ENCODE measurements around the gene DNAJA4. TPM values are rescaled to one million over a fixed set of nuclear protein-coding genes. Genes with fewer than 3 reads are reported as not detected.

The DNAJA4 gene
- total RNA-seq, result 10 to 100 TPM; 36.7 to 39.6 TPM
- long read RNA-seq, transcript DNAJA4-203 (8 exons, 3,245 nt), result major isoform, 39 of 52 reads
- long read RNA-seq, partial matches to known transcripts, result 5 of 52 reads
- long read RNA-seq, other reads (novel, unspliced or antisense), result 5 of 52 reads

GRCh38 chr15:78264304-78265136 is at the start of gene DNAJA4:
Gene DNAJA4 (plus strand): TSS chr15:78264562. CDS start chr15:78264764, 202 bp downstream.
- DNase-seq (peak; percentile 59 to 72), ATAC-seq (peak; percentile 63)
- intact Hi-C loops (cut with DNase I, micrococcal nuclease), result no loop called here

- intact Hi-C loops (cut with DNase I, micrococcal nuclease), result no loop called here
- DNase-seq (peak; percentile 91 to 97), ATAC-seq (peak; percentile 90)
These were observed 47.9 kb upstream of the DNAJA4 start for GRCh38 chr15:78216276-78217104.

- ATAC-seq (no peak), DNase-seq (no peak)
- intact Hi-C loops (cut with DNase I, micrococcal nuclease), result no loop called here
These were observed 43.6 kb upstream of the DNAJA4 start for GRCh38 chr15:78220713-78221112.

- no peak for ATAC-seq
- intact Hi-C loops (cut with DNase I, micrococcal nuclease), result no loop called here
- no peak for DNase-seq
These were observed 41.5 kb upstream of the DNAJA4 start for GRCh38 chr15:78222745-78223395.

- intact Hi-C loops (cut with DNase I, micrococcal nuclease), result no loop called here
- ATAC-seq, result no peak
These were observed 40.9 kb upstream of the DNAJA4 start for GRCh38 chr15:78223396-78224022.

GRCh38 chr15:78224023-78224411 is 40.3 kb upstream of the DNAJA4 start:
- no peak for DNase-seq
- no peak for ATAC-seq
- intact Hi-C loops (cut with DNase I, micrococcal nuclease), result no loop called here

More at GRCh38 chr15:78223396-78224022, 40.9 kb upstream of the DNAJA4 start:
- DNase-seq, result no peak

GRCh38 chr15:78225783-78226541 is 38.4 kb upstream of the DNAJA4 start:
- ATAC-seq, result no peak
- no peak for DNase-seq
- intact Hi-C loops (cut with DNase I, micrococcal nuclease), result no loop called here

GRCh38 chr15:78228356-78228996 is 35.9 kb upstream of the DNAJA4 start:
- no peak for DNase-seq
- no peak for ATAC-seq
- intact Hi-C loops (cut with DNase I, micrococcal nuclease), result no loop called here

- DNase-seq, result no peak
- ATAC-seq, result no peak
- intact Hi-C loops (cut with DNase I, micrococcal nuclease), result loop anchor here in 1 of 2 donors (10.0 kb wide), 1 partner anchor 265 kb away; no protein-coding TSS in a partner anchor
These were observed 34.6 kb upstream of the DNAJA4 start for GRCh38 chr15:78229431-78230406.

- intact Hi-C loops (cut with DNase I, micrococcal nuclease), result loop anchor here in 1 of 2 donors (10.0 kb wide), 1 partner anchor 268 kb away; no protein-coding TSS in a partner anchor
- ATAC-seq (peak; percentile 34), DNase-seq (no peak)
These were observed 31.4 kb upstream of the DNAJA4 start for GRCh38 chr15:78232951-78233350.

- ATAC-seq (no peak), DNase-seq (no peak)
- intact Hi-C loops (cut with DNase I, micrococcal nuclease), result loop anchor here in 1 of 2 donors (10.0 kb wide), 1 partner anchor 269 kb away; no protein-coding TSS in a partner anchor
These were observed 30.9 kb upstream of the DNAJA4 start for GRCh38 chr15:78233496-78233895.

- intact Hi-C loops (cut with DNase I, micrococcal nuclease), result loop anchor here in 1 of 2 donors (10.0 kb wide), 1 partner anchor 270 kb away; no protein-coding TSS in a partner anchor
- ATAC-seq (no peak), DNase-seq (no peak)
These were observed 29.8 kb upstream of the DNAJA4 start, which contains the start of gene ACSBG1 for GRCh38 chr15:78234515-78235040. Gene ACSBG1 (minus strand): TSS chr15:78234565. CDS start chr15:78234501, 64 bp downstream.

- intact Hi-C loops (cut with DNase I, micrococcal nuclease), result loop anchor here in 1 of 2 donors (10.0 kb wide), 1 partner anchor 272 kb away; no protein-coding TSS in a partner anchor
- no peak for ATAC-seq
- no peak for DNase-seq
These were observed 27.9 kb upstream of the DNAJA4 start for GRCh38 chr15:78236491-78236890.

- intact Hi-C loops (cut with DNase I, micrococcal nuclease), result loop anchor here in 1 of 2 donors (10.0 kb wide), 1 partner anchor 272 kb away; no protein-coding TSS in a partner anchor
- ATAC-seq (no peak), DNase-seq (no peak)
These were observed 27.2 kb upstream of the DNAJA4 start for GRCh38 chr15:78237146-78237545.

- intact Hi-C loops (cut with DNase I, micrococcal nuclease), result loop anchor here (5.0 to 10.0 kb wide), 3 partner anchors 63 to 275 kb away; no protein-coding TSS in a partner anchor
- no peak for DNase-seq
- ATAC-seq, result no peak
These were observed 24.6 kb upstream of the DNAJA4 start for GRCh38 chr15:78239811-78240210.

Measured in left colon (tissue), 2 donors.